Liver (tissue), 3 donors: ENCODE data around the gene PER2.

ENCODE experiments used
- HNF4A ChIP-seq, 2 donors: conservative IDR thresholded peaks; 2 replicates each; pipeline ENCODE4 v1.6.1; 2016; ENCODE audit warnings: antibody characterized with exemption in 2 of 2, mild to moderate bottlenecking in 2 of 2
- TAF1 ChIP-seq: conservative IDR thresholded peaks from 2 replicates; pipeline ENCODE4 v1.6.1; 2016; ENCODE audit warnings: antibody characterized with exemption, mild to moderate bottlenecking
- TF ChIP-seq, protein P1 (sequence below): fragments of 150-350 bp; IDR thresholded peaks from 2 replicates; pipeline ENCODE4 v1.5.1; 2017; ENCODE audit warnings: improper control_type of control experiment, low read depth, low read length; ENCODE audit not compliant: missing input control
- TF ChIP-seq, protein P2 (sequence below): IDR thresholded peaks from 2 replicates; pipeline ENCODE4 v1.6.1; 2016; ENCODE audit warnings: antibody characterized with exemption, mild to moderate bottlenecking
- donor health status: healthy.
- donor health status: healthy.

DNA sequence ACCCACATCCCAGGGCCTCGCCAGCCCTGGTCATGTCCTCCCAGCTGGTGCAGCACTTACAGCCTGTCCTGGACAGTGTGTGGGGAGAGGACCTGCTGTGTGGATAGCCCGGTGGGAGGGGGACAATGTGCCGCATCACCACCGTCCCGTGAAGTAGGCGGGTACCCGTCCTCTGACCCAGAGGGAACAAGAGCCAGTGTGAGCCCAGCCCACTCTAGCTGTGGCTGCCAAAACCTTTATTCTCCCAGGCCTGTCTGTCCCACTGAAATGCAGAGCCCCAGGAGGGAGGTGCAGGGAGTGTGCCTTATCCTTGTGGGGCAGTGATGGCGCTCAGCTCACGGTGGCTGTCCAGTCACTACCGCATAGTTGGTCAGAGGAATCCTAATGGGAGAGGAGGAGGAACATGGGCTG is 33.6 kb upstream of the PER2 start:
- TF ChIP-seq, protein P1, sequence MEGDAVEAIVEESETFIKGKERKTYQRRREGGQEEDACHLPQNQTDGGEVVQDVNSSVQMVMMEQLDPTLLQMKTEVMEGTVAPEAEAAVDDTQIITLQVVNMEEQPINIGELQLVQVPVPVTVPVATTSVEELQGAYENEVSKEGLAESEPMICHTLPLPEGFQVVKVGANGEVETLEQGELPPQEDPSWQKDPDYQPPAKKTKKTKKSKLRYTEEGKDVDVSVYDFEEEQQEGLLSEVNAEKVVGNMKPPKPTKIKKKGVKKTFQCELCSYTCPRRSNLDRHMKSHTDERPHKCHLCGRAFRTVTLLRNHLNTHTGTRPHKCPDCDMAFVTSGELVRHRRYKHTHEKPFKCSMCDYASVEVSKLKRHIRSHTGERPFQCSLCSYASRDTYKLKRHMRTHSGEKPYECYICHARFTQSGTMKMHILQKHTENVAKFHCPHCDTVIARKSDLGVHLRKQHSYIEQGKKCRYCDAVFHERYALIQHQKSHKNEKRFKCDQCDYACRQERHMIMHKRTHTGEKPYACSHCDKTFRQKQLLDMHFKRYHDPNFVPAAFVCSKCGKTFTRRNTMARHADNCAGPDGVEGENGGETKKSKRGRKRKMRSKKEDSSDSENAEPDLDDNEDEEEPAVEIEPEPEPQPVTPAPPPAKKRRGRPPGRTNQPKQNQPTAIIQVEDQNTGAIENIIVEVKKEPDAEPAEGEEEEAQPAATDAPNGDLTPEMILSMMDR: no peak
- TF ChIP-seq, protein P2, sequence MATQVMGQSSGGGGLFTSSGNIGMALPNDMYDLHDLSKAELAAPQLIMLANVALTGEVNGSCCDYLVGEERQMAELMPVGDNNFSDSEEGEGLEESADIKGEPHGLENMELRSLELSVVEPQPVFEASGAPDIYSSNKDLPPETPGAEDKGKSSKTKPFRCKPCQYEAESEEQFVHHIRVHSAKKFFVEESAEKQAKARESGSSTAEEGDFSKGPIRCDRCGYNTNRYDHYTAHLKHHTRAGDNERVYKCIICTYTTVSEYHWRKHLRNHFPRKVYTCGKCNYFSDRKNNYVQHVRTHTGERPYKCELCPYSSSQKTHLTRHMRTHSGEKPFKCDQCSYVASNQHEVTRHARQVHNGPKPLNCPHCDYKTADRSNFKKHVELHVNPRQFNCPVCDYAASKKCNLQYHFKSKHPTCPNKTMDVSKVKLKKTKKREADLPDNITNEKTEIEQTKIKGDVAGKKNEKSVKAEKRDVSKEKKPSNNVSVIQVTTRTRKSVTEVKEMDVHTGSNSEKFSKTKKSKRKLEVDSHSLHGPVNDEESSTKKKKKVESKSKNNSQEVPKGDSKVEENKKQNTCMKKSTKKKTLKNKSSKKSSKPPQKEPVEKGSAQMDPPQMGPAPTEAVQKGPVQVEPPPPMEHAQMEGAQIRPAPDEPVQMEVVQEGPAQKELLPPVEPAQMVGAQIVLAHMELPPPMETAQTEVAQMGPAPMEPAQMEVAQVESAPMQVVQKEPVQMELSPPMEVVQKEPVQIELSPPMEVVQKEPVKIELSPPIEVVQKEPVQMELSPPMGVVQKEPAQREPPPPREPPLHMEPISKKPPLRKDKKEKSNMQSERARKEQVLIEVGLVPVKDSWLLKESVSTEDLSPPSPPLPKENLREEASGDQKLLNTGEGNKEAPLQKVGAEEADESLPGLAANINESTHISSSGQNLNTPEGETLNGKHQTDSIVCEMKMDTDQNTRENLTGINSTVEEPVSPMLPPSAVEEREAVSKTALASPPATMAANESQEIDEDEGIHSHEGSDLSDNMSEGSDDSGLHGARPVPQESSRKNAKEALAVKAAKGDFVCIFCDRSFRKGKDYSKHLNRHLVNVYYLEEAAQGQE: no peak
- TF ChIP-seq HNF4A (conservative IDR thresholded peaks at IDR 0.05): no peak
- no peak for TF ChIP-seq TAF1
